Right cardiac atrium (tissue), 5 donors: ENCODE data around the gene DENND11. TPM values are rescaled to one million over a fixed set of nuclear protein-coding genes. Genes with fewer than 3 reads are reported as not detected.

ENCODE experiments used
- ATAC-seq, 2 donors: fragments of 200-7000 bp; cut with Tn5 transposase; one replicate each; pipeline versions ENCODE4 v1.8.0 to v1.9.1; 2020; ENCODE audit warnings: moderate library complexity in 2 of 2, mild to moderate bottlenecking in 1 of 2
- DNase-seq, 3 donors: peaks; one replicate each; pipeline ENCODE4 v3.0.0-alpha.2; 2020
- H3K27ac ChIP-seq: one replicate; pipeline ENCODE4 v1.5.1; 2013; ENCODE audit warnings: mild to moderate bottlenecking, low read length, control low read depth, moderate library complexity
- H3K27me3 ChIP-seq: one replicate; pipeline ENCODE4 v1.6.1; 2013; ENCODE audit not compliant: control insufficient read depth, insufficient read depth
- H3K4me1 ChIP-seq: one replicate; pipeline ENCODE4 v1.6.1; 2013; ENCODE audit warnings: low read length; ENCODE audit not compliant: control insufficient read depth, insufficient read depth
- H3K4me3 ChIP-seq: one replicate; pipeline ENCODE4 v1.5.1; 2013; ENCODE audit warnings: low read length, control low read depth
- H3K9me3 ChIP-seq: one replicate; pipeline ENCODE4 v1.6.1; 2013; ENCODE audit warnings: low read length; ENCODE audit not compliant: control insufficient read depth
- WGBS: extraction: QIAGEN DNeasy Blood & Tissue Kit; methylation state at CpG from one replicate; pipeline ENCODE4 v1.1.7; 2013; 5-methylcytosine and 5-hydroxymethylcytosine counted together
- intact Hi-C, 4 donors: fragments of 100-400 bp; cut with DNase I; formaldehyde crosslinking; loops; one replicate each; pipeline versions ENCODE4 v1.11.0 to v1.14.0; 2022 to 2023
- polyA plus RNA-seq: library from polyadenylated mRNA; stranded (reverse); fragments of 200-250 nt; gene quantifications from one replicate; pipeline ENCODE4 v1.2.3, GENCODE V29; 2013
- total RNA-seq, 4 donors: library from RNA; stranded (reverse); fragmentation: NEBNext Ultra II Directional; extraction: Animal tissue kit (Norgen Biotek cat#: 25700); gene quantifications; one replicate each; pipeline ENCODE4 v1.2.1, GENCODE V29; 2021
- donor health status: healthy with polysubstance abuse.
- donor health status: DM: no; HTN: yes; CAD: no.
- donor health status: DM: no; HTN: no; CAD: no.
- donor health status: DM: no; HTN: yes; CAD: no; lungs with severe emphysema.
- donor health status: DM: yes; HTN: yes; CAD: no.

DENND11 gene
- total and polyA plus RNA-seq, 5 donors = 5.2 to 11.9 (median 11.4) TPM

DNA sequence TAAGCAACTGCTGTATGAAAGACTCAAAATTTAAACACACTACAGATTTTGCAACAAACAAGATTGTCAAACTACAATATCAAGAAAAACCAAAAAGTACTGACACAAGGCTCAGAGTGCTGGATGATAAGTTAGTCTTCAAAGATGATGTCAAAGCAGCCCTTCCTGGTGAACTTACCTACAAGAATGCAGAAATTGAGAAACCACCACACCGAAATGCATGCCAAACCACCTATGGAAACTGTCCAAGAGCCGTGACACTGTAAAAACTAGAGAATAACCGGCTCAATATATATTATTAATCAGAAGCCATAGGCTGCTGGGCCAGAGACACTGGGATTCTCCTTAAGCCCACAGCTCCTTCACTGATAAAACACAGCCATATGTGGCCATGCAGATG, 25.3 kb downstream of the DENND11 start:
- 77% methylated on average over 3 of the region's 3 CpGs for WGBS
- ATAC-seq (no peak), DNase-seq (no peak)
- Histone ChIP-seq H3K9me3 (no peaks in the 10 kb centered on the region), H3K27ac (no peak overlapping the region), H3K4me3 (no peak overlapping the region), H3K4me1 (no peaks in the 10 kb centered on the region), H3K27me3 (no peaks in the 10 kb centered on the region)
- intact Hi-C loops = no loop called here

DNA sequence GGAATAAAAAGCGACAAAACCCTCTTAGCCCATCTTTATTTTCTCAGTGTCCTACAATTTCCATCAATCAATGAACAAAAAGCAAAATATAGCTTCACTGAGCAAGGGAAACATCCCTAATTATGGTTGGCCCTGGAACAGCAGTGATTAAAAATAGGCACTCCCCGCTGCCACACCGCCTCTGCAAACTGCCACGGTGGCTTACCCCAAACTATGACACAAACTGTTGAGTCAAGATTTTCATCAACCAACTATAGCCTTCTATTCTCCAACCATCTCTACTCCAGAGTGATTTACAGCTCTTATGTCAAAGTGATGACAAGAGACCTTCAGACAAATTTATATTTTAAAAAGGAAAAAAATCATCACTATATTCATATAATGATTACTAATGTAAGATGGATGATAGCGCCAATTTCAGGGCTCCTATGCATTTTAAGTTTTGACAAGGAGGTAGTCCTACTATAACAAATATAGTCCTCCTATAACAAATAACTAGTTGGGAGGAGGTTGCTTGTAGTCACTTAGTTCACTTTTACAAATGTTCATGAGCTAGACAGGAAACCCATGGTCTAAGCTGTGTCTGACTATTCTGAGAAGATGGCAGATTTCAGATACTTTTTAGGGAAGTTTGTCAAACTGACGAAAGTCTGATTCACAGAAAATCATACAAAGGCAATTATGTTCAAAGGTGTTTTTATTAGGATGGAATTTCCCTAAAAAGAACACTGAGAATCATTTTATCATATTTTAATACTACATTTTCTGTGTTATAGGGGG, 26.3 kb downstream of the DENND11 start:
- H3K27me3 ChIP-seq = no peaks in the 10 kb centered on the region
- no peak overlapping the region for H3K4me3 ChIP-seq
- ATAC-seq = no peak
- intact Hi-C loops = no loop called here
- DNase-seq = no peak
- 84% methylated on average over 6 of the region's 6 CpGs for WGBS
- H3K4me1 ChIP-seq = no peaks in the 10 kb centered on the region
- no peaks in the 10 kb centered on the region for H3K9me3 ChIP-seq
- H3K27ac ChIP-seq = peak overlapping the region; percentile 46

DNA sequence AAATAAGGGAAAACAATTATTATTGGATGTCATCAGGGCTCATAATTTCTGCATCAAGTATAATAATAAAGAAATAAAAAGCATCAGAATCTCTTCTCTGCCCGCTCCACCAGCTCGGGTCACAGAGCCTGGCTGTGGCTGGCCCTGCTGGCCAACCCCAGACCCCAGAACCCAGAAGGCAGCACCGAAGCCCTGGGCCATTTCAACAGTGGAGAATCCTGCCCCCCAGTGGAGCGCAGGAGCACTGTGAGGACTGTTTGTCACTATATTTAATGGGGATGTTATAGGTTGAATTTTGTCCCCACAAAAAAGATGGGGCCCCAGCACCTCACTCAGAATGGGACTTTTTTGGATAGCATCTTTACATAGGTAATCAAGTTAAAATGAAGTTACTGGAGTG, 27.3 kb downstream of the DENND11 start:
- 65% methylated on average over 4 of the region's 4 CpGs for WGBS
- intact Hi-C loops = no loop called here
- peak in 1 of 2 donors; percentile 60 for ATAC-seq

DNA sequence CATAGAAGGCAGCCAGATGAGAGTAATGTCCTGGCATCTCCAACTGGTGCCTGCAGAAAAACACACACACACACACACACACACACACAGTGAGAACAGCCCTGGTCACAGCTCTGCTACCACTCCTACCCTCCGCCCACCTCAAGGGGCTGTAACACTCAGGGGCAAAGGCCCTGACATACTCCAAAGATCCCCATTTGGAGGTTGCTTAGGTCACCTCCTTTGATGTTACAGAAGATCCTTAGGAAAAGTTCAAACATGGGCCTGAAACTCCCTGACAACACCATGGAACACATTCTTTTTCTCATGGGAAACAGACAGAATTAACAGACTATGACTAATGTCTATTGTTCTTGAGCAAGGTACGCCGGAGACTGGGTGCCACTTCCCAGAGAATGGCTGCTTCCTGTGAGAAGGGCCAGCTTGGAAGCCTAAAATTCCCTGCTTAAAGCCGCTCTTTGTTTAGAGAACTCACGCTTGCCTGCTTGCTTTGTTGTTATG, 27.7 kb downstream of the DENND11 start:
- DNase-seq (no peak), ATAC-seq (peak; percentile 60 to 95)
- no peaks in the 10 kb centered on the region for H3K27me3 ChIP-seq
- peak overlapping the region; percentile 86 for H3K27ac ChIP-seq
- H3K9me3 ChIP-seq = no peaks in the 10 kb centered on the region
- no peak overlapping the region for H3K4me3 ChIP-seq
- intact Hi-C loops = no loop called here
- 73% methylated on average over 5 of the region's 5 CpGs for WGBS
- H3K4me1 ChIP-seq = no peaks in the 10 kb centered on the region

More for the DNA sequence above, 27.3 kb downstream of the DENND11 start:
- no peaks in the 10 kb centered on the region for H3K4me1 ChIP-seq
- no peak overlapping the region for H3K4me3 ChIP-seq
- H3K9me3 ChIP-seq = no peaks in the 10 kb centered on the region
- no peaks in the 10 kb centered on the region for H3K27me3 ChIP-seq
- DNase-seq = no peak
- peak overlapping the region; percentile 63 for H3K27ac ChIP-seq

DNA sequence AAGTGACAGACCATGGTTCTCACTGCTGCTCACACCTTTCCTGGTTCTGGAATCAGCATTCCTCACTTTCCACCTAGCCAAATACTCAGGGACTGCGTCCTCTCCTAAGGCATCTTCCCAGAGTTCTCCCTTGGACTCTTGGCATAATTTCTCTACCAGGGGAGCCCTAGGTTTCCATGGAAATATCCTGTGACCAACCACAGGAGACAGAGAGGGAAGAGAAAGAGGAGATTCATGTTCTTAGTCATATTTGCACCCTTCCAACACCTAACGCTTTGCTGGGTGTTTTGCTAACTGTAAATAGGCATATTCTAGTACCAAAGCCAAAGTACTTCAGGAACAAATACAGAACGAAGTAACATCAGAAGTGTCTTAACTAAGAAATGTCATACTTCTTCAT, 28.6 kb downstream of the DENND11 start:
- intact Hi-C loops = no loop called here

DNA sequence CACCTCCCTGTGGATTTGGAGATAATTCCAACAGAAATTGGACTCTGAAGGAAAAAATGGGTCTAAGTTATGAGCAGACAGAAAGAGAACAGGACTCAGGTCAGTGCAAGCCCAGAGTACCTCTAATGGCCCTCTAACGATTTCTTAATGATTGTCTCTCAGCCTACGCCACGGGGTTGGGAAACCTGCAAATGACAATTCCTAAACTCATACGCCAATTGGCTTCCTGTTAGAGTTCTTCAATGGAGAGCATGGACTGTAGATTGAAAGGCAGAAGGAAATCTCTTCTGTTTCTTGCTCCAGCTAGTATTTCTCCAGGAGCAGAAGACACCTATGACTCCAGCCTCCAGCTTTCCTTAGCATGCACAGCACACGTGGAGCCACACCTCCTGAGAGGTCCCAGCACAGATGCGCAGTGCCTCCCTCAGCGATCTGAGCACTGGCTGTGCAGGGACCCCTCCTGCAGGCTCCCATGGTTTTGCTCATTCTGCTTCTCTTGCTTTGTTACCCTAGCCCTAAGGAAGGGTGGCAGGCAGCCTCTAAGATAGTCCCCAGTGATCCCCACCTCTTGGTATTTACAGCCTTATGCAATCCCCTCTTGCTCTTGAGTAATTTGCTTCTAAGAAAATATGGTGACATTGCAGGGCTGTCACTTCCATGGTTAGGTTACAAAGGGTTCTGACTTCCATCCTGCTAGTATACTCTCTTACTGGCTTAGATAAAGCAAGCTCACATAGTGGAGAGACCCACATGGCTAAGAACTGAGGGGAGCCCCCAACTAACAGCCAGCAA, 30.1 kb downstream of the DENND11 start:
- intact Hi-C loops = no loop called here
- ATAC-seq = no peak
- WGBS = 93% methylated on average over 7 of the region's 7 CpGs

More for the DNA sequence above, 28.6 kb downstream of the DENND11 start:
- H3K27ac ChIP-seq = peak overlapping the region; percentile 10
- ATAC-seq = no peak
- H3K27me3 ChIP-seq = no peaks in the 10 kb centered on the region
- no peaks in the 10 kb centered on the region for H3K4me1 ChIP-seq
- DNase-seq = no peak
- WGBS = 95% methylated on average over 3 of the region's 3 CpGs
- H3K4me3 ChIP-seq = no peak overlapping the region
- no peaks in the 10 kb centered on the region for H3K9me3 ChIP-seq

DNA sequence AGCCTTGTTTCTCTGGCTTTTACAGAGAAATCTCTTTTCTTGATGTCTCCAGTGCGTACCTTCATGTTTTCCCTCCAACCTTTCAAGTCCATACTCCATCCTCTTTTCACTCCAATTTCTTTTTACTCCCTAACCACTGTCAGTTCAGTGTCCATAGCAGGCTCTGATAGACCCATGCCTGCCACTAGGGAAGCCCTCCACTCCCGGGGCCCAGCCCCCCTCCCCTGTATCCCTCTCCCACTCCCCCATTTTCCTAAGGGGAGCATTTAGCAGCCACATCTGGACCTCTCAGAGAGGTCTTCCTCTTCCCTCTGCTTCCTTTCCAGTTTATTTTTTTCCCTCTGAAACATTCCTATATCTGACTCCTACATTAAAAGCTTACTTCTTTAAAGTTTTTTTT, 33.1 kb downstream of the DENND11 start:
- DNase-seq (no peak), ATAC-seq (no peak)
- H3K27ac ChIP-seq = no peak overlapping the region
- no peaks in the 10 kb centered on the region for H3K9me3 ChIP-seq
- intact Hi-C loops = no loop called here
- H3K4me1 ChIP-seq = no peaks in the 10 kb centered on the region
- WGBS = 87% methylated on average over 2 of the region's 2 CpGs
- no peaks in the 10 kb centered on the region for H3K27me3 ChIP-seq
- H3K4me3 ChIP-seq = no peak overlapping the region

More for the DNA sequence above, 30.1 kb downstream of the DENND11 start:
- H3K9me3 ChIP-seq = no peaks in the 10 kb centered on the region
- no peak overlapping the region for H3K27ac ChIP-seq
- no peak for DNase-seq
- H3K4me1 ChIP-seq = no peaks in the 10 kb centered on the region
- no peak overlapping the region for H3K4me3 ChIP-seq
- H3K27me3 ChIP-seq = no peaks in the 10 kb centered on the region

DNA sequence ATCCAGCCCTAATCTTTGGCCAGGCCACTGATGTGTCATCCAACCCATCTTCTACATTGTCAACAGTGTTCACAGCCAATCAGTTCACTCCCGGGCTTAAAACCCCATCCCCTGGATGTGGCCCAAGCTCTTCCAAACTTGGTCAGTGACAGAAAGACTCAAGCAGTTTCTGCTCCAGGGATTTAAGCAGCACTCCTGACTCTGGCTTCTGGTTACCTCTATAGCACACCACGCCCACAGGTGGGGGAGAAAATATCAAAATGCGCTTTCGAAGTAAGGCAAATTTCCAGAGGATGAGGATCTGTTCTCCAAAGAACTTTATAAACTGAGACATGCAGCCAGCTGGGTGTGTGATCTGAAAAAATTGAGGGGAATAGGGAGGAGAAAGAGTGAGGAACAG, 35.9 kb downstream of the DENND11 start:
- ATAC-seq = no peak
- H3K27me3 ChIP-seq = no peaks in the 10 kb centered on the region
- WGBS = 86% methylated on average over 4 of the region's 4 CpGs
- H3K27ac ChIP-seq = no peak overlapping the region
- H3K9me3 ChIP-seq = no peaks in the 10 kb centered on the region
- no peak overlapping the region for H3K4me3 ChIP-seq
- intact Hi-C loops = no loop called here
- no peaks in the 10 kb centered on the region for H3K4me1 ChIP-seq
- DNase-seq = no peak

DNA sequence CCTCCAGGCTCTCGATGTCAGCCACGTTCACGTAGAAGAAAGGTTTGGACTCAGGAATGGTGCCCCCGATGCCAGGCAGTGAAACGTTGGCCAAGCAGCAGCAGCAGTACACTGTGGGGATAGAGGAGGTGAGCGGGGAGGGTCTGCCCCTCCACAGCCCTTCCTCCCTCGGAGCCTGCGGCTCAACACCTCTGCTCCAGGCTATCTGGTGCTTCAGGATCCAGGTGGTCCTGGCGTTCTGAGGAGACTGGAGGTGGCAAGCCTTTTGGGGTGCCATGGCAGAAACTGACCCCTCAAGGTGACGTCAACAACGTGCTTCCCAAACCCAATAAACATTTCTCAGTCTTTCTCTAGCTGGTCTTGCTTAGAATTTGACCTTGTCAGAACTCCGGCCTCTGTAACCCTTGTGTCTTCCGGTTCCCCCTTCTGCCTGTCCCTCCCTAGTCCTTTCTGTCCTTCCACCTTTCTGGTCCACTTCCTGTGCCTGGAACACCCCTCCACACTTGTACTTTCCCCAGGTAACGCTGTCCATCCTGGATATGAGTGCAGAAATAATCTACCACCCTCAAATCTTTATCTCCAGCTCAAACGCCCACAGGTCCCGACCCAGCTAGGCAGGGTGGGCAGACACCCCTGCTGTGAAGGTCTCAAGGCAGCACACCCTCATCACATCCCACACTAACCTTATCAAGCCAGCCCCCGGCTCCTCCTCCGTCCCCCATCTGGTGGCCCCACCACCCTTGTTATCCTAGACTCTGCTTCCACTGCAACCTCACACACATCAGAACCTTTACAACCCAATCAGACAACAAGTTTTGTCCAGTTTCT, 36.5 kb downstream of the DENND11 start:
- Histone ChIP-seq H3K27ac (no peak overlapping the region), H3K4me3 (no peak overlapping the region), H3K4me1 (no peaks in the 10 kb centered on the region), H3K27me3 (no peaks in the 10 kb centered on the region), H3K9me3 (no peaks in the 10 kb centered on the region)
- DNase-seq = no peak
- intact Hi-C loops = no loop called here
- WGBS = 91% methylated on average over 18 of the region's 18 CpGs
- no peak for ATAC-seq

DNA sequence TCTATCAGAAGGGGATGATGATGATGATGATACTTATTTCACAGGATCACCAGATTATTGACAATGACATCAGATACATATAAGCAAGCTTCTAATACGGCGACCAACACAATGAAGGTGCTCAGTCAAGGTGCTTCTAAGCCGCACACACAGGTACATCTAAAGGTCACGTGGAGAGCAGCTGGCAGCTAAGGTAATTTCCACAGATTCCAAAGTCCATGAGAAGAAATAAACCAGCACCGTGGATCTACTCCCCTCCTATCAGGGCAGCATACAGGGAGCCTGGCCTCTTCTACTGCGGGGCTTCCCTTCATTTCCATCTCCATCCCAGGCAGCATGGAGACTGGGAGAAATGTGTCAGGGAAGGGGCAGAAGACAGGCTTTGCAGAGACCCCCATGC, 37.5 kb downstream of the DENND11 start:
- WGBS = 95% methylated on average over 6 of the region's 6 CpGs
- Histone ChIP-seq H3K27me3 (no peaks in the 10 kb centered on the region), H3K4me1 (no peaks in the 10 kb centered on the region), H3K9me3 (no peaks in the 10 kb centered on the region), H3K27ac (no peak overlapping the region), H3K4me3 (no peak overlapping the region)
- ATAC-seq = no peak
- no peak for DNase-seq
- intact Hi-C loops = no loop called here
